HUES6 (cell line): ENCODE results near the gene IGFBP6.

Experiments
- H3K27ac ChIP-seq: 2 replicates; pipeline ENCODE4 v1.7.0; 2013; ENCODE audit warnings: low read depth, mild to moderate bottlenecking, low read length, inconsistent platforms
- H3K27me3 ChIP-seq: 2 replicates; pipeline ENCODE4 v1.6.1; 2013; ENCODE audit warnings: low read length; ENCODE audit not compliant: control insufficient read depth, insufficient read depth
- H3K36me3 ChIP-seq: 2 replicates; pipeline ENCODE4 v1.6.1; 2013; ENCODE audit warnings: low read length; ENCODE audit not compliant: control insufficient read depth, insufficient read depth
- H3K4me1 ChIP-seq: 2 replicates; pipeline ENCODE4 v1.6.1; 2013; ENCODE audit warnings: low read length; ENCODE audit not compliant: control insufficient read depth, insufficient read depth
- H3K4me3 ChIP-seq: 2 replicates; pipeline ENCODE4 v1.5.1; 2013; ENCODE audit warnings: low read depth, low read length
- H3K9ac ChIP-seq: one replicate; pipeline ENCODE4 v1.6.1; 2013; ENCODE audit warnings: mild to moderate bottlenecking, low read length
- H3K9me3 ChIP-seq: 2 replicates; pipeline ENCODE4 v1.6.1; 2013; ENCODE audit warnings: low read depth, low read length; ENCODE audit not compliant: control insufficient read depth, insufficient read depth

The IGFBP6 gene

GRCh38 chr12:53053218-53054111 lies 44.0 kb upstream of the IGFBP6 start:
- Histone ChIP-seq H3K4me1 (peaks cover 45% of the 10 kb centered on the region), H3K36me3 (peaks cover 7% of the 10 kb centered on the region; the same call in 1 of the 2 replicates), H3K4me3 (peak overlapping the region; percentile 78), H3K9ac (peak overlapping the region; percentile 15), H3K9me3 (no peaks in the 10 kb centered on the region), H3K27me3 (peaks cover 8% of the 10 kb centered on the region; the same call in 1 of the 2 replicates), H3K27ac (no peak overlapping the region; the same call in 1 of the 2 replicates)

DNA sequence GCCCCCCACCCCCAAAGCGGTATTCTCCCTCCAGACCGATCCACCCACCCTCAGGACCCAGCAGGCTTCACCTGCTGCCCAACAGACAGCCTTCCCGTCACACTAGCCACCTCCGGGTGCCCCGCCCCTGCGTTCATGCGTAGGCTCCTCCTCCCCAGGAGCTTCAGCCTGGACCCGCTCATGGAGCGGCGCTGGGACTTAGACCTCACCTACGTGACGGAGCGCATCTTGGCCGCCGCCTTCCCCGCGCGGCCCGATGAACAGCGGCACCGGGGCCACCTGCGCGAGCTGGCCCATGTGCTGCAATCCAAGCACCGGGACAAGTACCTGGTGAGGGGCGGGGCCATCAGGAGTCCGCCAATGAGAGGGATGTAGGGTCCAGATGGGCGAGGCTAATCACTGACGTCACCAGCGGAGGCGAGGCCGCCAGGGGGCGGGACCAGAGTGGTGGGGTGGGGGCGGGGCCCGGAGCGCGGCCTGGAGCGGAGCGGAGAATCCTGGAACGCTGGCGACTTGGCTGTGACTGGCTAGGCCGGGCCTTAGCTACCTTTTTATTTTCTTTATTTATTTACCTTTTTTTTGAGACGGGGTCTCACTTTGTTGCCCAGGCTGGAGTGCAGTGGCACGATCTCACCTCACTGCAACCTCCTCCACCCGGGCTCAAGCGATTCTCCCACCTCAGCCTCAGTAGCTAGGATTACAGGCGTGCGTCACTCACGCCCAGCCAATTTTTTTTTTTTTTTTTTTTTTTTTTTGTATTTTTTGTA lies 43.2 kb upstream of the IGFBP6 start:
- peaks cover 36% of the 10 kb centered on the region for H3K4me1 ChIP-seq
- H3K9ac ChIP-seq = peak overlapping the region; percentile 15
- peak overlapping the region; percentile 24; the same call in 1 of the 2 replicates for H3K27ac ChIP-seq

GRCh38 chr12:53055471-53056266 lies 41.8 kb upstream of the IGFBP6 start:
- Histone ChIP-seq H3K27ac (no peak overlapping the region), H3K4me1 (peaks cover 23% of the 10 kb centered on the region), H3K9ac (no peak overlapping the region), H3K4me3 (no peak overlapping the region), H3K27me3 (peaks cover 11% of the 10 kb centered on the region; the same call in 1 of the 2 replicates), H3K9me3 (no peaks in the 10 kb centered on the region), H3K36me3 (peaks cover 7% of the 10 kb centered on the region; the same call in 1 of the 2 replicates)

More for the DNA sequence above, 43.2 kb upstream of the IGFBP6 start:
- Histone ChIP-seq H3K4me3 (peak overlapping the region; percentile 78), H3K36me3 (peaks cover 7% of the 10 kb centered on the region; the same call in 1 of the 2 replicates), H3K9me3 (no peaks in the 10 kb centered on the region), H3K27me3 (peaks cover 8% of the 10 kb centered on the region; the same call in 1 of the 2 replicates)

- Histone ChIP-seq H3K27me3 (peaks cover 11% of the 10 kb centered on the region; the same call in 1 of the 2 replicates), H3K9ac (no peak overlapping the region), H3K9me3 (no peaks in the 10 kb centered on the region), H3K27ac (no peak overlapping the region), H3K36me3 (peaks cover 7% of the 10 kb centered on the region; the same call in 1 of the 2 replicates), H3K4me1 (peaks cover 16% of the 10 kb centered on the region), H3K4me3 (no peak overlapping the region)
These were observed 41.2 kb upstream of the IGFBP6 start for GRCh38 chr12:53056296-53056695.

DNA sequence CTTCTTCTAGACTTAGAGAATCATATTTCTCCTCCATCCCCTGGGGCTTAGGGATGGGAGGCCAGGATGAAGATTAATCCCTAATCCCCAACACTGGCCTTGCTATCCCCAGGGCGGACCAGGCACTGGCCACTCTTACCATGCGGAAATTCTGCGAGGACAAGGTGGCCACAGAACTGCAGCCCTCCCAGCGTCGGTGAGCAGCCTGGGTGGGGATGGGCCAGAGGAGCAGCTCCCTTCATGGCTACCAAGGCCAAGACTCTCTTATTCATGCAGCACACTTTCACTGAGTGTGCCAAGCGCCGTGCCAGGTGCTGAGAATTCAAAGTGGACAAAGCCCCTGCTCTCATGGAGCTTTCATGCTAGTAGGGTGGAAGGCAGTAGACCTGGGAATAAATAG lies 40.6 kb upstream of the IGFBP6 start:
- Histone ChIP-seq H3K36me3 (peaks cover 2% of the 10 kb centered on the region; the same call in 1 of the 2 replicates), H3K9ac (no peak overlapping the region), H3K4me3 (no peak overlapping the region), H3K27me3 (peaks cover 11% of the 10 kb centered on the region; the same call in 1 of the 2 replicates), H3K27ac (no peak overlapping the region), H3K9me3 (no peaks in the 10 kb centered on the region), H3K4me1 (peaks cover 10% of the 10 kb centered on the region; the same call in 1 of the 2 replicates)

DNA sequence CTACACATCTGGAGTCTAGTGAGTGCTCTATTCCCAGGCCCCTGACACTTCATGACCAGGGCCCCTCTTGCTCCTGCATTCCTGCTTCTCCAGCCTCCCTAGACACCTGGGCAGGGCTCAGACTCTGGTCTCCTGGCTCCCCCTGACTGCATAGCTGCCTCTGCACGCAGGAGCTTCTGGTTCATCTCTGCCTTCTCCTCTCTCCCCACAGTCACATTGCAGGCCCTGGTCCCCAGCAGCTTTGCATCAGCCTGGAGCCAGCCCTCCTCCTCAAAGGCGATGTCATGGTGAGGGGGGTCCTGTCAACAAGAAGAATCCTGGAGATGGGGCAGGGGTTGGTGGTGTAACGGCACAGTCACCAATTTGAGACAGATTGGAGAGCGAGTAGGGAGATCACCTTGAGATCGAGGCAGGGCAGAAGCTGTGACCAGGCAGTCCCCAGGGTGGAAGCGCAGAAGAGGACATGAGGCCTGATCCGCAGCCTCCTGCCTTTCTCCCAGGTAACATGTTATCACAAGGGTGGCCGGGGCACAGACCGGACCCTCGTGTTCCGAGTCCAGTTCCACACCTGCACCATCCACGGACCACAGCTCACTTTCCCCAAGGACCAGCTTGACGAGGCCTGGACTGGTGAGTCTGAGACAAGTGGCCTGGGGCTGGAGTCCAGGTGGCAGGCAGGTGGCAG lies 39.5 kb upstream of the IGFBP6 start:
- Histone ChIP-seq H3K9ac (no peak overlapping the region), H3K4me1 (peaks cover 8% of the 10 kb centered on the region; the same call in 1 of the 2 replicates), H3K36me3 (no peaks in the 10 kb centered on the region), H3K27me3 (peaks cover 11% of the 10 kb centered on the region; the same call in 1 of the 2 replicates), H3K27ac (no peak overlapping the region), H3K9me3 (no peaks in the 10 kb centered on the region), H3K4me3 (no peak overlapping the region)

GRCh38 chr12:53058674-53059433 lies 38.6 kb upstream of the IGFBP6 start:
- Histone ChIP-seq H3K36me3 (peaks cover 4% of the 10 kb centered on the region; the same call in 1 of the 2 replicates), H3K9me3 (no peaks in the 10 kb centered on the region), H3K4me3 (no peak overlapping the region), H3K9ac (no peak overlapping the region), H3K27me3 (peaks cover 11% of the 10 kb centered on the region; the same call in 1 of the 2 replicates), H3K27ac (no peak overlapping the region), H3K4me1 (0 out of 2 replicates have a peak, but pooled peaks cover 4% of the 10 kb centered on the region)

DNA sequence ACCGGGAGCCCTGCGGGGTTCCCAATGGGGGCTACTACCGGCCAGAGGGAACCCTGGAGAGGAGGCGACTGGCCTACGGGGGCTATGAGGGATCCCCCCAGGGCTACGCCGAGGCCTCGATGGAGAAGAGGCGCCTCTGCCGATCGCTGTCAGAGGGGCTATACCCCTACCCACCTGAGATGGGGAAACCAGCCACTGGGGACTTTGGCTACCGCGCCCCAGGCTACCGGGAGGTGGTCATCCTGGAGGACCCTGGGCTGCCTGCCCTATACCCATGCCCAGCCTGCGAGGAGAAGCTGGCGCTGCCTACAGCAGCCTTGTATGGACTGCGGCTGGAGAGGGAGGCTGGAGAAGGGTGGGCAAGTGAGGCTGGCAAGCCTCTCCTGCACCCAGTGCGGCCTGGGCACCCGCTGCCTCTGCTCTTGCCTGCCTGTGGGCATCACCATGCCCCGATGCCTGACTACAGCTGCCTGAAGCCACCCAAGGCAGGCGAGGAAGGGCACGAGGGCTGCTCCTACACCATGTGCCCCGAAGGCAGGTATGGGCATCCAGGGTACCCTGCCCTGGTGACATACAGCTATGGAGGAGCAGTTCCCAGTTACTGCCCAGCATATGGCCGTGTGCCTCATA lies 37.9 kb upstream of the IGFBP6 start:
- peaks cover 11% of the 10 kb centered on the region; the same call in 1 of the 2 replicates for H3K27me3 ChIP-seq
- no peaks in the 10 kb centered on the region for H3K9me3 ChIP-seq
- H3K36me3 ChIP-seq = peaks cover 6% of the 10 kb centered on the region; the same call in 1 of the 2 replicates
- no peak overlapping the region for H3K27ac ChIP-seq
- H3K4me1 ChIP-seq = 0 out of 2 replicates have a peak, but pooled peaks cover 3% of the 10 kb centered on the region
- no peak overlapping the region for H3K4me3 ChIP-seq
- no peak overlapping the region for H3K9ac ChIP-seq

DNA sequence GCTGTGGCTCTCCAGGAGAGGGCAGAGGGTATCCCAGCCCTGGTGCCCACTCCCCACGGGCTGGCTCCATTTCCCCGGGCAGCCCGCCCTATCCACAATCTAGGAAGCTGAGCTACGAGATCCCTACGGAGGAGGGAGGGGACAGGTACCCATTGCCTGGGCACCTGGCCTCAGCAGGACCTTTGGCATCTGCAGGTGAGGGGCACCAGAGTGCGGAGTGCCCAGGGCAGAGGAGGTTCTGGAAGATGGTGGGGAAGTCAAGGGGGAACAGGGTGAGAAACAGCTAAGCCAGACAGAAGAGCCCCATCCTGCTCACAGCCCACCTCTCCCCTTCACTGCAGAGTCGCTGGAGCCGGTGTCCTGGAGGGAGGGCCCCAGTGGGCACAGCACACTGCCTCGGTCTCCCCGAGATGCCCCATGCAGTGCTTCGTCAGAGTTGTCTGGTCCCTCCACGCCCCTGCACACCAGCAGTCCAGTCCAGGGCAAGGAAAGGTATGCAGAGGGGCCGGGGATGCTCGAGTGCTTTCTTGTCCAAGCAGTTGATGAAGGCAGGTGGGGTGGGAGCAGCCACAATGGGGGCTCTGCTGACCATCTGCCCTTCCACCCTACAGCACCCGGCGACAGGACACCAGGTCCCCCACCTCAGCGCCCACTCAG lies 37.3 kb upstream of the IGFBP6 start:
- peaks cover 11% of the 10 kb centered on the region; the same call in 1 of the 2 replicates for H3K27me3 ChIP-seq
- no peak overlapping the region for H3K9ac ChIP-seq
- H3K36me3 ChIP-seq = peaks cover 6% of the 10 kb centered on the region; the same call in 1 of the 2 replicates
- H3K4me3 ChIP-seq = no peak overlapping the region
- no peaks in the 10 kb centered on the region for H3K4me1 ChIP-seq
- H3K27ac ChIP-seq = no peak overlapping the region
- H3K9me3 ChIP-seq = no peaks in the 10 kb centered on the region
